ENCODE data around the gene TAOK1.

- no peak for TF ChIP-seq CTCF (IDR thresholded peaks at IDR 0.05)
- no peak for TF ChIP-seq POLR2A (IDR thresholded peaks at IDR 0.05)
Measured at GRCh38 chr17:29571883-29572681, 181.9 kb downstream of the TAOK1 start.
